Peyer's patch (tissue), 4 donors: Measurements from ENCODE around the gene KPNA2.

ENCODE experiments used
- POLR2A ChIP-seq, 2 donors: fragments of 450-650 bp; IDR thresholded peaks; one replicate each; pipeline ENCODE4 v1.5.1; 2017; ENCODE audit warnings: antibody characterized with exemption in 2 of 2, mild to moderate bottlenecking in 2 of 2, moderate library complexity in 2 of 2
- TF ChIP-seq, protein P1 (sequence below), 6 experiments: fragments of 450-650 bp in 4 of 6; fragments of 200-600 bp in 2 of 6; sonication (generic) in 1 of 6; IDR thresholded peaks; one replicate each; pipeline ENCODE4 v1.5.1; 2017 to 2019; ENCODE audit warnings: antibody characterized with exemption in 6 of 6, mild to moderate bottlenecking in 3 of 6, moderate library complexity in 1 of 6

DNA sequence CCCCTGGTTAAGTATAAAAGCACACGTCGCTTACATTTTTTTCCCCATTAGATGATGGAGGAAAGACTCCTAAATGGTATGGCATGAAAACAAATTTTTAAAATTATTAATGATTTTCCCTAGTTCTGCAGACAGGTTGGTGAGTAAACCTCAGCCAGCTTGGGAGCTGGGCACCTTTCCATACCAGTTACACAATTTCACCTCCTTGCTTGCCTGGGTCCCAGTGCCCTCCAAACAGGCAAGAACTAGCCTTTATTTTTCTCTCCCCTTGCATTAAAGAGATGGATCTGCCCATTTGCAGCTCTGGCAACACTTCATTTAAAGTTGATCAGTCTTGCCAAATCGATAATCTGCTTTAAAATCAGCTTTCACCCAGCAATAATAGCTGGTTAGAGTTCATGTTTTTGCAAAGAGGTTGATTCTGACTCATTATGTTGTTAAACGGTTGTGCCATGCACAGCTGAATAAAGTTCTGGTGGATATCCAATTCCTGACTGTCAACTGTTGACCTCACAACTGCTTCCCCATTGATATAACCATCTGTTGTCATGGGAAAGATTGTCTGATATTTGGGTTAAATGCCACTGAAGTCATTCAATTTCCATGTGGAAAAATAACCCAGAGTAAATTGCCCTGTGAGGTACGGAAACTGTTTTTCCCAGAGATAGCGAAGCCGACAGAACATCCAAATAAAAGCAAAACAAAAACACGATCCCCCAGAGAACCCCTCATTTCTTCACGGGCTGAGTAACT is 40.5 kb upstream of the KPNA2 start:
- TF ChIP-seq, protein P1, sequence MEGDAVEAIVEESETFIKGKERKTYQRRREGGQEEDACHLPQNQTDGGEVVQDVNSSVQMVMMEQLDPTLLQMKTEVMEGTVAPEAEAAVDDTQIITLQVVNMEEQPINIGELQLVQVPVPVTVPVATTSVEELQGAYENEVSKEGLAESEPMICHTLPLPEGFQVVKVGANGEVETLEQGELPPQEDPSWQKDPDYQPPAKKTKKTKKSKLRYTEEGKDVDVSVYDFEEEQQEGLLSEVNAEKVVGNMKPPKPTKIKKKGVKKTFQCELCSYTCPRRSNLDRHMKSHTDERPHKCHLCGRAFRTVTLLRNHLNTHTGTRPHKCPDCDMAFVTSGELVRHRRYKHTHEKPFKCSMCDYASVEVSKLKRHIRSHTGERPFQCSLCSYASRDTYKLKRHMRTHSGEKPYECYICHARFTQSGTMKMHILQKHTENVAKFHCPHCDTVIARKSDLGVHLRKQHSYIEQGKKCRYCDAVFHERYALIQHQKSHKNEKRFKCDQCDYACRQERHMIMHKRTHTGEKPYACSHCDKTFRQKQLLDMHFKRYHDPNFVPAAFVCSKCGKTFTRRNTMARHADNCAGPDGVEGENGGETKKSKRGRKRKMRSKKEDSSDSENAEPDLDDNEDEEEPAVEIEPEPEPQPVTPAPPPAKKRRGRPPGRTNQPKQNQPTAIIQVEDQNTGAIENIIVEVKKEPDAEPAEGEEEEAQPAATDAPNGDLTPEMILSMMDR (IDR thresholded peaks at IDR 0.05), result no peak
- TF ChIP-seq POLR2A (IDR thresholded peaks at IDR 0.05), result no peak
